ENCODE data around the gene ZDHHC18. TPM values are rescaled to one million over a fixed set of nuclear protein-coding genes. Genes with fewer than 3 reads are reported as not detected.

ZDHHC18 gene
- polyA plus RNA-seq, 3 donors: 3.1 to 46.6 (median 6.0) TPM

- Mint-ChIP-seq H3K27me3 (ENCODE audit: low read depth in 3 of 3) (peaks cover 0 to 8% (median 2%) of the 10 kb centered on the region in 3 donors), H3K27ac (peak overlapping the region in 4 of 7 donors; percentile 16 to 54 (median 44)), H3K9me3 (peaks cover 0 to 2% (median 0%) of the 10 kb centered on the region in 7 donors), H3K4me3 (no peak overlapping the region), H3K4me1 (peaks cover 7% of the 10 kb centered on the region), H3K36me3 (peaks cover 56 to 84% of the 10 kb centered on the region in 2 donors)
- TF ChIP-seq CTCF (IDR thresholded peaks at IDR 0.05): no peak
- peaks cover 36% of the 10 kb centered on the region for H4K20me1 ChIP-seq (ENCODE audit: insufficient read depth, low read length)
- H3K9me3 ChIP-seq (replicated peaks in 1 of 2; ENCODE audit: control insufficient read depth in 1 of 2, insufficient read depth in 1 of 2, low read length in 2 of 2): no peaks in the 10 kb centered on the region
- DNase-seq: peak in 1 of 3 donors; percentile 21
- intact Hi-C loops (cut with micrococcal nuclease): no loop called here
- no peak overlapping the region for H3K4me3 ChIP-seq (replicated peaks in 1 of 3; ENCODE audit: low read depth in 2 of 3, low read length in 3 of 3)
- H3K27me3 ChIP-seq (ENCODE audit: control insufficient read depth in 2 of 2, insufficient read depth in 2 of 2, low read length in 2 of 2): no peaks in the 10 kb centered on the region
- 78% methylated on average over 6 of the region's 8 CpGs for WGBS (ENCODE audit: insufficient coverage)
- peaks cover 56 to 86% of the 10 kb centered on the region in 2 donors for H3K36me3 ChIP-seq (replicated peaks in 1 of 2; ENCODE audit: control insufficient read depth in 1 of 2, insufficient read depth in 2 of 2, low read length in 2 of 2)
- H2AFZ ChIP-seq (ENCODE audit: insufficient read depth, low read depth, low read length, poor library complexity, severe bottlenecking): no peak overlapping the region
- H3K9ac ChIP-seq (ENCODE audit: insufficient read depth, low read length, poor library complexity, severe bottlenecking): no peak overlapping the region
- H3K4me1 ChIP-seq (ENCODE audit: control insufficient read depth in 1 of 2, insufficient read depth in 2 of 2, low read length in 2 of 2): peaks cover 4 to 6% of the 10 kb centered on the region in 2 donors
- no peaks in the 10 kb centered on the region for H3K79me2 ChIP-seq (ENCODE audit: insufficient read depth, low read length)
- no peak overlapping the region for H3K4me2 ChIP-seq (replicated peaks; ENCODE audit: extremely low read depth, low read length, poor library complexity, severe bottlenecking)
- peak overlapping the region in 1 of 2 donors; percentile 7 for H3K27ac ChIP-seq (ENCODE audit: low read depth in 1 of 2, low read length in 2 of 2)
Measured at GRCh38 chr1:26838474-26839338, 12.2 kb downstream of the ZDHHC18 start.

- intact Hi-C loops (cut with micrococcal nuclease): no loop called here
- peaks cover 56 to 86% of the 10 kb centered on the region in 2 donors for H3K36me3 ChIP-seq (replicated peaks in 1 of 2; ENCODE audit: control insufficient read depth in 1 of 2, insufficient read depth in 2 of 2, low read length in 2 of 2)
- H3K79me2 ChIP-seq (ENCODE audit: insufficient read depth, low read length): no peaks in the 10 kb centered on the region
- TF ChIP-seq CTCF (IDR thresholded peaks at IDR 0.05): no peak
- H3K4me3 ChIP-seq (replicated peaks in 1 of 3; ENCODE audit: low read depth in 2 of 3, low read length in 3 of 3): no peak overlapping the region
- H2AFZ ChIP-seq (ENCODE audit: insufficient read depth, low read depth, low read length, poor library complexity, severe bottlenecking): no peak overlapping the region
- no peaks in the 10 kb centered on the region for H3K4me1 ChIP-seq (ENCODE audit: control insufficient read depth in 1 of 2, insufficient read depth in 2 of 2, low read length in 2 of 2)
- DNase-seq: no peak
- H3K4me2 ChIP-seq (replicated peaks; ENCODE audit: extremely low read depth, low read length, poor library complexity, severe bottlenecking): no peak overlapping the region
- H4K20me1 ChIP-seq (ENCODE audit: insufficient read depth, low read length): peaks cover 32% of the 10 kb centered on the region
- Mint-ChIP-seq H3K27me3 (ENCODE audit: low read depth in 3 of 3) (peaks cover 0 to 6% (median 2%) of the 10 kb centered on the region in 3 donors), H3K4me1 (peaks cover 1% of the 10 kb centered on the region), H3K36me3 (peaks cover 56 to 83% of the 10 kb centered on the region in 2 donors), H3K27ac (peak overlapping the region in 1 of 7 donors; percentile 53), H3K4me3 (no peak overlapping the region), H3K9me3 (peaks cover 0 to 2% (median 0%) of the 10 kb centered on the region in 7 donors)
- H3K9ac ChIP-seq (ENCODE audit: insufficient read depth, low read length, poor library complexity, severe bottlenecking): no peak overlapping the region
- no CpG with 5 or more reads among the region's 1 CpG for WGBS (ENCODE audit: insufficient coverage)
- H3K27ac ChIP-seq (ENCODE audit: low read depth in 1 of 2, low read length in 2 of 2): no peak overlapping the region
- H3K9me3 ChIP-seq (replicated peaks in 1 of 2; ENCODE audit: control insufficient read depth in 1 of 2, insufficient read depth in 1 of 2, low read length in 2 of 2): no peaks in the 10 kb centered on the region
- no peaks in the 10 kb centered on the region for H3K27me3 ChIP-seq (ENCODE audit: control insufficient read depth in 2 of 2, insufficient read depth in 2 of 2, low read length in 2 of 2)
Measured at GRCh38 chr1:26839339-26839722, 12.8 kb downstream of the ZDHHC18 start.

Data from CD14-positive monocyte (primary cell).